ENCODE measurements around the gene ASIC2. TPM values are rescaled to one million over a fixed set of nuclear protein-coding genes. Genes with fewer than 3 reads are reported as not detected.

ASIC2 gene
- not detected in 2 replicates for total RNA-seq (2014; rRNA removed; shearing (Covaris generic); ENCODE audit: low replicate concordance)

DNA sequence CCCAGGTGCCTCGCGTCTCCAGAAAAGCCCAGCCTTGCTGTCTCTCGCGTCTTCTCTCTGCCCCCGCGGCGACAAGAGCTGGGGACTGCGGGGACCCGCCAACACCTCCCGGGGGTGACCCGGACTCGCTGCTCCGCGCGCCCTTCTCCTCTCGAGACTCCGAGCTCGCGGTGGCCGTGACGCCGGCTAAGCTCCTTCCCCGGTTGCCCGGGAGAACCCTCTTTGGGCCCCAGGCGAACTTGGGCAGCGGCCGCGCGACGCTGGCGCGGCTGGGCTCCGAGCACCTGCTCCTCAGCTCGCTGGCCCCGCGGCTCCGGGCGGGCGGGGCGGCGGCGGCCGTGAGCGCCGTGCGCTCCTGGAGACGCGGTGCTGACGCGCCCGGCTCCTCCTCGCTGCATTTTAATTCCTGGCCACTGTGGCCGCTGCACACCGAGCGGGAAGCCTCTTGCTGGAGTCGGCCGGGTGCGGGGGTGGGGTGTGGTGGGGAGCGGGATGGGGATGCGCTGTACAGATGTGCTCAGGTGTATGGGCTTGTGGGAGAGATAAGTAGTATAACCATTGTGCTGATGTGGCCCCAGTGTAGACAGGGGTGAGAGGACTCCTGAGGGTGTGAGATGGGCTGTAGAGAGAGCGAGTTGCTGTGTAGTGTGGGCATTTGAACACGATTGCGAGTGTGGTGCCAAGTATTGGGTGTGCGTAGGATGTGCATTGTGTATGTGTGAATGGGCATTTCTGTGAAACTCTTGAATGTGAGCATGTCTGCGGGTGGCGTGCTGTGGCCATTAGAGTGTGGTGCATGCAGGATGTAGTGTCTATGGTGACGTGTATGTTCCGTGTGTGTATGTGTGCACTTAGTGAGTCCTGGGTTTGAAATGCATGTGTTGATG, at the start of gene ASIC2:
ASIC2 (minus strand) TSS at position 315 of the 887 bp plus-strand sequence.
- DNase-seq, result peak; percentile 22
- Histone ChIP-seq H3K4me3 (0 out of 2 replicates have a peak within 1 kb of the TSS, but pooled peaks have one; percentile 13), H3K27me3 (peaks cover 49% of the 10 kb centered on the region), H3K36me3 (no peaks in the 10 kb centered on the region), H3K9me3 (no peaks in the 10 kb centered on the region)

GRCh38 chr17:33342025-33342424, 48.9 kb upstream of the ASIC2 start:
- DNase-seq, result no peak
- H3K27me3 ChIP-seq, result peaks cover 2% of the 10 kb centered on the region

GRCh38 chr17:33338242-33338641, 45.1 kb upstream of the ASIC2 start:
- no peak overlapping the region for H3K4me3 ChIP-seq
- H3K36me3 ChIP-seq, result no peaks in the 10 kb centered on the region
- H3K27me3 ChIP-seq, result peaks cover 3% of the 10 kb centered on the region
- no peaks in the 10 kb centered on the region for H3K9me3 ChIP-seq
- no peak for DNase-seq

More at GRCh38 chr17:33342025-33342424, 48.9 kb upstream of the ASIC2 start:
- H3K4me3 ChIP-seq, result no peak overlapping the region
- H3K9me3 ChIP-seq, result no peaks in the 10 kb centered on the region
- H3K36me3 ChIP-seq, result no peaks in the 10 kb centered on the region

- Histone ChIP-seq H3K9me3 (no peaks in the 10 kb centered on the region), H3K27me3 (peaks cover 2% of the 10 kb centered on the region; the same call in 1 of the 2 replicates), H3K4me3 (no peak overlapping the region), H3K36me3 (no peaks in the 10 kb centered on the region)
- DNase-seq, result no peak
These were observed 42.5 kb upstream of the ASIC2 start for GRCh38 chr17:33335491-33336173.

- DNase-seq, result peak; percentile 11
- Histone ChIP-seq H3K9me3 (no peaks in the 10 kb centered on the region), H3K27me3 (peaks cover 2% of the 10 kb centered on the region; the same call in 1 of the 2 replicates), H3K4me3 (no peak overlapping the region), H3K36me3 (no peaks in the 10 kb centered on the region)
These were observed 41.6 kb upstream of the ASIC2 start for GRCh38 chr17:33334703-33335102.

DNA sequence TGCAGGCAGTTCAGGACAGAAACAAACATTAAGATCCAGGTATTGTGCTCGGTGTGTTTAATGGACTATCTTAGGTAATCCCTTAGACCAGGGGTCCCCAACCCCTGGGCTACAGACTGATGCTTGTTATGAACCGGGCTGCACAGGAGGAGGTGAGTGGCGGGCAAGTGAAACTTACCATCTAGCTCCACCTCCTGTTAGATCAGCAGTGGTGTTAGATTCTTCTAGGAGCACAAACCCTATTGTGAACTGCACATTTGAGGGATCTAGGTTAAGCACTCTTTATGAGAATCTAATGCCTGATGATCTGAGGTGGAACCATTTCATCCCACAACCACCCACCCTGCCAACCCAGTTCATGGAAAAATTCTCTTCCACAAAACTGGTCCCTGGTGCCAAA, 37.8 kb upstream of the ASIC2 start:
- Histone ChIP-seq H3K36me3 (no peaks in the 10 kb centered on the region), H3K9me3 (no peaks in the 10 kb centered on the region), H3K4me3 (no peak overlapping the region), H3K27me3 (no peaks in the 10 kb centered on the region)
- no peak for DNase-seq

- no peaks in the 10 kb centered on the region for H3K27me3 ChIP-seq
- H3K36me3 ChIP-seq, result no peaks in the 10 kb centered on the region
- H3K4me3 ChIP-seq, result no peak overlapping the region
- no peaks in the 10 kb centered on the region for H3K9me3 ChIP-seq
- peak; percentile 15 for DNase-seq
These were observed 35.0 kb upstream of the ASIC2 start for GRCh38 chr17:33328129-33328528.

DNA sequence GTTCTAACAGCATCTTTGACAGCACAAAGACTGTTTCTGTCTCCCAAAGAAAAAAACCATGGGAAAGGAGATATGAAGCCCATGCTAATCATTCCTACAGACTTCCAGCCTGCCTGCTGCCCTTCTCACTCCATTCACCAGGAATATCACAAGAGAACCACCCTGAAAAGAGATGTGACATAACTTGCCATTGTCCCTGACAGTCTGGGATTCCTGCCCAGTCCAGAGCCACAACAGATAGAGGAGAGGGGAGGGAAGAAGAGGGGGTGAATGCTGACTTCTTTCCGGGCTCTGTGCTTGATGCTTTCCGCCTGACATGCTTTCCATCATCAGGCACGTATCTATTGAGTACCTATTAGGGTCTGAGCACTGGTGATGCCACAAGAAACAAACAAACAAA, 31.6 kb upstream of the ASIC2 start:
- Histone ChIP-seq H3K36me3 (no peaks in the 10 kb centered on the region), H3K9me3 (no peaks in the 10 kb centered on the region), H3K4me3 (no peak overlapping the region), H3K27me3 (no peaks in the 10 kb centered on the region)
- DNase-seq, result no peak

GRCh38 chr17:33322063-33322462, 29.0 kb upstream of the ASIC2 start:
- Histone ChIP-seq H3K9me3 (no peaks in the 10 kb centered on the region), H3K36me3 (no peaks in the 10 kb centered on the region), H3K4me3 (no peak overlapping the region), H3K27me3 (no peaks in the 10 kb centered on the region)
- peak; percentile 21 for DNase-seq

GRCh38 chr17:33318241-33318640, 25.1 kb upstream of the ASIC2 start:
- Histone ChIP-seq H3K36me3 (no peaks in the 10 kb centered on the region), H3K4me3 (no peak overlapping the region), H3K27me3 (no peaks in the 10 kb centered on the region), H3K9me3 (no peaks in the 10 kb centered on the region)
- no peak for DNase-seq

GRCh38 chr17:33316746-33317145, 23.7 kb upstream of the ASIC2 start:
- DNase-seq, result no peak
- Histone ChIP-seq H3K36me3 (no peaks in the 10 kb centered on the region), H3K27me3 (no peaks in the 10 kb centered on the region), H3K4me3 (no peak overlapping the region), H3K9me3 (no peaks in the 10 kb centered on the region)

- Histone ChIP-seq H3K27me3 (peaks cover 10% of the 10 kb centered on the region), H3K36me3 (no peaks in the 10 kb centered on the region), H3K9me3 (no peaks in the 10 kb centered on the region), H3K4me3 (no peak overlapping the region)
- DNase-seq, result no peak
These were observed 17.2 kb upstream of the ASIC2 start for GRCh38 chr17:33310296-33310695.

- Histone ChIP-seq H3K9me3 (no peaks in the 10 kb centered on the region), H3K27me3 (peaks cover 5% of the 10 kb centered on the region), H3K36me3 (no peaks in the 10 kb centered on the region), H3K4me3 (no peak overlapping the region)
- DNase-seq, result no peak
These were observed 10.2 kb upstream of the ASIC2 start for GRCh38 chr17:33303254-33303653.

DNA sequence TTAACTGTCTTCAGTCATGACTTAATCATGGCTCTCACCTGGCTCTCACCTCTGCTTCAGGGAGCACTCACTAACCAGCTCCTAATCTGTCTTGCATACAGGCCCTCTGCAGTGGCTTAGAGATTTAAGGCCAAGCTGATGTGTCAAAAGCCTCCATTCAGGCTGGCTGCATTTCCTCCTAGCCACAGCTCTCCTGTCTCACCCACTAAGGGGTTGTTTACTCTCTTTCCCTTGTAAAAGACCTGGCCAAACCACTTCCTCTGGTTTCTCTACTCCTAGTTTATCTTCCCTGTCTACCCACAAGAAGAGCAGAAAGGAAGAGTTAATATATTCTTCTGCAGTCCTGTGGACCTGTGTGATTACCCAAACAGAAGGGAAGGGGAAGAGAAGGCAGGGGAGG, 9.3 kb upstream of the ASIC2 start:
- no peaks in the 10 kb centered on the region for H3K9me3 ChIP-seq
- H3K27me3 ChIP-seq, result peaks cover 5% of the 10 kb centered on the region; the same call in 1 of the 2 replicates
- H3K36me3 ChIP-seq, result no peaks in the 10 kb centered on the region
- no peak for DNase-seq
- H3K4me3 ChIP-seq, result no peak overlapping the region

DNA sequence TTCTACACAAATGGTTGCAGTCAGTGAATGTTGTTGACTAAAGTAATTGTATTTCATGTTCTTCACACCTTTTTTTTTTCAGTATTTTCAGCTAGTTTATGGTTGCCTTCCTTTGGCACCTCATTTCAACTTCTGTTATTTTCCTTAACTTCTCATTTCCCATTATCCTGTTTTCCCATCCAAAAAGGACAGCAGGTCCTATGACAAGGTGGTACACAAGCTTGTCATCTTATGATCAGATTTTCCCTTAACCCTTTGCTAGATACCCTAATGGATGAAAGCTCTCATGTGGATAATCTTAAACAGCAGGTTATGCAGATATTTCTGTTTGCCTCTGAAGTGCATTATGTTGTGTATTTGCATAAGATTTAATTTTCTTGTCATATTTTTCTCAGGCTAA, 7.1 kb upstream of the ASIC2 start:
- DNase-seq, result no peak
- no peaks in the 10 kb centered on the region for H3K36me3 ChIP-seq
- peaks cover 5% of the 10 kb centered on the region; the same call in 1 of the 2 replicates for H3K27me3 ChIP-seq
- no peaks in the 10 kb centered on the region for H3K9me3 ChIP-seq
- no peak overlapping the region for H3K4me3 ChIP-seq

GRCh38 chr17:33299115-33299514, 6.0 kb upstream of the ASIC2 start:
- H3K9me3 ChIP-seq, result no peaks in the 10 kb centered on the region

DNA sequence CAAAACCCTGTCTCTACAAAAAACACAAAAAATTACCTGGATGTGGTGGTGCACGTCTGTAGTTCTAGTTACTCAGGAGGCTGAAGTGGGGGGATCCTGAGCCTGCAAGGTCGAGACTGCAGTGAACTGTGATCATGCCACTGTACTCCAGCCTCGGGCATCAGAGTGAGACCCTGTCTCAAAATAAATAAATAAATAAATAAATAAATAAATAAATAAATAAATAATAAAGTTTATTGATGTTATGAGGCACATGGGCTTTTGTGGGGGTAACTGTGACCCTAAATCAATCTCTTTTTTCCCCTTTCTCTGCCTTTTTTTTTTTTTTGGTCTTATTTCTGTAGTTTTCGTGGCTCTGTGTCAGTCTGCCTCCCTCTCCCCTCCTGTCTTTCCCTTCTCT, 4.5 kb upstream of the ASIC2 start:
- no peaks in the 10 kb centered on the region for H3K9me3 ChIP-seq
- DNase-seq, result no peak
- peaks cover 20% of the 10 kb centered on the region for H3K27me3 ChIP-seq
- H3K4me3 ChIP-seq, result no peak overlapping the region
- no peaks in the 10 kb centered on the region for H3K36me3 ChIP-seq

More at GRCh38 chr17:33299115-33299514, 6.0 kb upstream of the ASIC2 start:
- H3K27me3 ChIP-seq, result peaks cover 7% of the 10 kb centered on the region
- no peak for DNase-seq
- H3K4me3 ChIP-seq, result no peak overlapping the region
- H3K36me3 ChIP-seq, result no peaks in the 10 kb centered on the region
